CD14-positive monocyte (primary cell): Measurements from ENCODE around the gene EIF4E1B. TPM values are rescaled to one million over a fixed set of nuclear protein-coding genes. Genes with fewer than 3 reads are reported as not detected.

Experiments
- DNase-seq, 3 donors: peaks; one replicate each; pipeline ENCODE4 v3.0.0-alpha.2; 2011 to 2022
- H2AFZ ChIP-seq: 2 replicates; pipeline ENCODE4 v1.6.0; 2012; ENCODE audit warnings: mild to moderate bottlenecking, low read depth, low read length, inconsistent platforms; ENCODE audit not compliant: insufficient read depth, poor library complexity, severe bottlenecking
- H3K27ac ChIP-seq, 2 donors: 1 replicate in 1 of 2; 2 replicates in 1 of 2; pipeline ENCODE4 v1.5.1; 2012 to 2013; ENCODE audit warnings: low read length in 2 of 2, control low read depth in 1 of 2, inconsistent platforms in 1 of 2, low read depth in 1 of 2, mild to moderate bottlenecking in 1 of 2
- H3K27me3 ChIP-seq, 2 donors: one replicate each; pipeline versions ENCODE4 v1.6.0 to v1.6.1; 2011 to 2013; ENCODE audit warnings: low read length in 2 of 2; ENCODE audit not compliant: control insufficient read depth in 2 of 2, insufficient read depth in 2 of 2
- H3K36me3 ChIP-seq, 2 donors: replicated peaks in 1 of 2; 1 replicate in 1 of 2; 2 replicates in 1 of 2; pipeline versions ENCODE4 v1.5.1 to v1.6.1; 2012 to 2013; ENCODE audit warnings: low read length in 2 of 2, control low read depth in 1 of 2, inconsistent platforms in 1 of 2, mild to moderate bottlenecking in 1 of 2; ENCODE audit not compliant: insufficient read depth in 2 of 2, control insufficient read depth in 1 of 2
- H3K4me1 ChIP-seq, 2 donors: 1 replicate in 1 of 2; 2 replicates in 1 of 2; pipeline versions ENCODE4 v1.5.1 to v1.6.1; 2012 to 2013; ENCODE audit warnings: low read length in 2 of 2, control low read depth in 1 of 2, inconsistent platforms in 1 of 2, mild to moderate bottlenecking in 1 of 2, moderate library complexity in 1 of 2; ENCODE audit not compliant: insufficient read depth in 2 of 2, control insufficient read depth in 1 of 2
- H3K4me2 ChIP-seq: replicated peaks from 2 replicates; pipeline ENCODE3; 2012; ENCODE audit warnings: low read length, moderate library complexity, mild to moderate bottlenecking; ENCODE audit not compliant: poor library complexity, severe bottlenecking; ENCODE audit errors: extremely low read depth
- H3K4me3 ChIP-seq, 3 experiments: fragments of 200-600 bp in 1 of 3; sonication (generic) in 1 of 3; replicated peaks in 1 of 3; 1 replicate in 2 of 3; 2 replicates in 1 of 3; pipeline ENCODE4 v1.5.1; 2011 to 2013; ENCODE audit warnings: low read length in 3 of 3, mild to moderate bottlenecking in 3 of 3, control low read depth in 2 of 3, low read depth in 2 of 3, inconsistent platforms in 1 of 3, moderate library complexity in 1 of 3
- H3K79me2 ChIP-seq: 2 replicates; pipeline ENCODE4 v1.6.0; 2012; ENCODE audit warnings: mild to moderate bottlenecking, control low read depth, inconsistent platforms, low read length, moderate library complexity; ENCODE audit not compliant: insufficient read depth
- H3K9ac ChIP-seq: 2 replicates; pipeline ENCODE4 v1.6.0; 2017; ENCODE audit warnings: low read length, mild to moderate bottlenecking; ENCODE audit not compliant: insufficient read depth, poor library complexity, severe bottlenecking
- H3K9me3 ChIP-seq, 2 donors: replicated peaks in 1 of 2; 1 replicate in 1 of 2; 2 replicates in 1 of 2; pipeline versions ENCODE4 v1.5.1 to v1.6.1; 2012 to 2013; ENCODE audit warnings: low read length in 2 of 2, control low read depth in 1 of 2; ENCODE audit not compliant: control insufficient read depth in 1 of 2, insufficient read depth in 1 of 2
- H4K20me1 ChIP-seq: 2 replicates; pipeline ENCODE4 v1.6.0; 2012; ENCODE audit warnings: mild to moderate bottlenecking, low read length, control low read depth, moderate library complexity; ENCODE audit not compliant: insufficient read depth
- H3K27ac Mint-ChIP-seq, 7 donors: one replicate each; pipeline ENCODE4 v1.8.0; 2020; ENCODE audit warnings: mild to moderate bottlenecking in 7 of 7, mixed read lengths in 7 of 7, moderate library complexity in 6 of 7, inconsistent platforms in 2 of 7
- H3K27me3 Mint-ChIP-seq, 3 donors: one replicate each; pipeline ENCODE4 v1.8.0; 2021 to 2022; ENCODE audit warnings: low read depth in 3 of 3, mild to moderate bottlenecking in 3 of 3, mixed read lengths in 3 of 3, moderate library complexity in 3 of 3, inconsistent platforms in 1 of 3
- H3K36me3 Mint-ChIP-seq, 2 donors: one replicate each; pipeline ENCODE4 v1.8.0; 2020; ENCODE audit warnings: mixed read lengths in 2 of 2, inconsistent platforms in 1 of 2, mild to moderate bottlenecking in 1 of 2
- H3K4me1 Mint-ChIP-seq: one replicate; pipeline ENCODE4 v1.8.0; 2020; ENCODE audit warnings: mild to moderate bottlenecking, mixed read lengths
- H3K4me3 Mint-ChIP-seq, 2 donors: one replicate each; pipeline ENCODE4 v1.8.0; 2020; ENCODE audit warnings: mild to moderate bottlenecking in 2 of 2, mixed read lengths in 2 of 2, moderate library complexity in 1 of 2
- H3K9me3 Mint-ChIP-seq, 7 donors: one replicate each; pipeline ENCODE4 v1.8.0; 2020 to 2022; ENCODE audit warnings: mixed read lengths in 7 of 7, mild to moderate bottlenecking in 6 of 7, moderate library complexity in 6 of 7, inconsistent platforms in 2 of 7
- CTCF ChIP-seq: fragments of 200-600 bp; IDR thresholded peaks from one replicate; pipeline ENCODE4 v1.8.0; 2022; ENCODE audit warnings: antibody characterized with exemption, mild to moderate bottlenecking
- WGBS: methylation state at CpG from one replicate; pipeline ENCODE4 v1.1.5; 2013; ENCODE audit warnings: missing lambda C conversion rate; ENCODE audit not compliant: insufficient coverage; 5-methylcytosine and 5-hydroxymethylcytosine counted together
- intact Hi-C, 2 donors: fragments of 100-400 bp; cut with micrococcal nuclease; formaldehyde crosslinking; loops; one replicate each; pipeline versions ENCODE4 v1.15.0 to v1.15.1; 2023
- polyA plus RNA-seq, 3 donors: library from polyadenylated mRNA; depleted of rRNA in 1 of 3; unstranded in 2 of 3; stranded (reverse) in 1 of 3; fragments of 300-500 nt in 2 of 3; fragments of >200 nt in 1 of 3; fragmentation: Illumina TruSeq in 2 of 3; gene quantifications; 1 replicate in 2 of 3; 2 replicates in 1 of 3; pipeline ENCODE4 v1.2.3, GENCODE V29; 2012 to 2021

EIF4E1B gene
- polyA plus RNA-seq, 3 donors, result not detected

GRCh38 chr5:176651472-176651980, 21.1 kb downstream of the EIF4E1B start:
- no peak for TF ChIP-seq CTCF
- no peak for DNase-seq
- 98% methylated on average over 11 of the region's 17 CpGs for WGBS
- Histone ChIP-seq H2AFZ (no peak overlapping the region), H3K9ac (no peak overlapping the region), H3K4me1 (peaks cover 21 to 25% of the 10 kb centered on the region in 2 donors), H3K4me3 (no peak overlapping the region), H3K27ac (no peak overlapping the region), H4K20me1 (peaks cover 21% of the 10 kb centered on the region), H3K27me3 (no peaks in the 10 kb centered on the region), H3K79me2 (no peaks in the 10 kb centered on the region), H3K4me2 (no peak overlapping the region), H3K9me3 (no peaks in the 10 kb centered on the region), H3K36me3 (peaks cover 7 to 28% of the 10 kb centered on the region in 2 donors)
- peaks cover 26% of the 10 kb centered on the region for H3K4me1 Mint-ChIP-seq
- peaks cover 0 to 2% (median 0%) of the 10 kb centered on the region in 7 donors for H3K9me3 Mint-ChIP-seq
- peaks cover 0 to 4% (median 2%) of the 10 kb centered on the region in 3 donors for H3K27me3 Mint-ChIP-seq
- H3K27ac Mint-ChIP-seq, result no peak overlapping the region
- intact Hi-C loops, result loop anchor here in 1 of 2 donors (10.0 kb wide), 1 partner anchor 917 kb away; no protein-coding TSS in a partner anchor
- H3K36me3 Mint-ChIP-seq, result peaks cover 29 to 31% of the 10 kb centered on the region in 2 donors
- H3K4me3 Mint-ChIP-seq, result no peak overlapping the region

- Histone ChIP-seq H3K9me3 (no peaks in the 10 kb centered on the region), H3K4me1 (peaks cover 17 to 20% of the 10 kb centered on the region in 2 donors), H4K20me1 (peaks cover 21% of the 10 kb centered on the region), H3K9ac (no peak overlapping the region), H3K27ac (no peak overlapping the region), H3K4me3 (no peak overlapping the region), H3K36me3 (peaks cover 7 to 28% of the 10 kb centered on the region in 2 donors), H3K79me2 (no peaks in the 10 kb centered on the region), H3K27me3 (no peaks in the 10 kb centered on the region), H3K4me2 (no peak overlapping the region), H2AFZ (no peak overlapping the region)
- TF ChIP-seq CTCF, result no peak
- H3K36me3 Mint-ChIP-seq, result peaks cover 31 to 34% of the 10 kb centered on the region in 2 donors
- H3K27ac Mint-ChIP-seq, result no peak overlapping the region
- WGBS, result 97% methylated on average over 6 of the region's 8 CpGs
- intact Hi-C loops, result loop anchor here in 1 of 2 donors (10.0 kb wide), 1 partner anchor 917 kb away; no protein-coding TSS in a partner anchor
- H3K27me3 Mint-ChIP-seq, result peaks cover 0 to 4% (median 2%) of the 10 kb centered on the region in 3 donors
- no peak overlapping the region for H3K4me3 Mint-ChIP-seq
- H3K4me1 Mint-ChIP-seq, result peaks cover 22% of the 10 kb centered on the region
- no peaks in the 10 kb centered on the region for H3K9me3 Mint-ChIP-seq
- DNase-seq, result no peak
Measured at GRCh38 chr5:176652136-176652535, 21.7 kb downstream of the EIF4E1B start.
